Neural cell (in vitro differentiated cells): ENCODE measurements around the gene SERPINB4.
A peak's percentile ranks its signal among the peaks of the same experiment; 100 is the strongest.

ENCODE experiments used
- EP300 ChIP-seq: fragments of 450-650 bp; conservative IDR thresholded peaks from 2 replicates; pipeline ENCODE4 v1.6.1; 2014; ENCODE audit warnings: antibody characterized with exemption, mild to moderate bottlenecking, moderate library complexity; ENCODE audit not compliant: poor library complexity, severe bottlenecking
- EZH2 ChIP-seq: fragments of 200-600, 300-800 bp; shearing (Covaris generic), sonication (generic); IDR thresholded peaks from 2 replicates; pipeline ENCODE4 v1.6.1; 2014; ENCODE audit warnings: antibody characterized with exemption, low read length, borderline replicate concordance, mild to moderate bottlenecking; ENCODE audit not compliant: insufficient read depth, poor library complexity, severe bottlenecking
- POLR2AphosphoS5 ChIP-seq: IDR thresholded peaks from 2 replicates; pipeline ENCODE4 v1.6.1; 2012
- RAD21 ChIP-seq: fragments of 450-650 bp; conservative IDR thresholded peaks from 2 replicates; pipeline ENCODE4 v1.6.1; 2014; ENCODE audit warnings: antibody characterized with exemption, mild to moderate bottlenecking, moderate library complexity
- REST ChIP-seq: IDR thresholded peaks from 2 replicates; pipeline ENCODE4 v1.6.1; 2012; ENCODE audit warnings: borderline replicate concordance
- TAF1 ChIP-seq: IDR thresholded peaks from 2 replicates; pipeline ENCODE4 v1.6.1; 2012; ENCODE audit warnings: low read depth
- TF ChIP-seq, protein P1 (sequence below): fragments of 450-650 bp; IDR thresholded peaks from 2 replicates; pipeline ENCODE4 v1.5.1; 2014; ENCODE audit warnings: antibody characterized with exemption, mild to moderate bottlenecking, moderate library complexity; ENCODE audit not compliant: poor library complexity, severe bottlenecking

DNA sequence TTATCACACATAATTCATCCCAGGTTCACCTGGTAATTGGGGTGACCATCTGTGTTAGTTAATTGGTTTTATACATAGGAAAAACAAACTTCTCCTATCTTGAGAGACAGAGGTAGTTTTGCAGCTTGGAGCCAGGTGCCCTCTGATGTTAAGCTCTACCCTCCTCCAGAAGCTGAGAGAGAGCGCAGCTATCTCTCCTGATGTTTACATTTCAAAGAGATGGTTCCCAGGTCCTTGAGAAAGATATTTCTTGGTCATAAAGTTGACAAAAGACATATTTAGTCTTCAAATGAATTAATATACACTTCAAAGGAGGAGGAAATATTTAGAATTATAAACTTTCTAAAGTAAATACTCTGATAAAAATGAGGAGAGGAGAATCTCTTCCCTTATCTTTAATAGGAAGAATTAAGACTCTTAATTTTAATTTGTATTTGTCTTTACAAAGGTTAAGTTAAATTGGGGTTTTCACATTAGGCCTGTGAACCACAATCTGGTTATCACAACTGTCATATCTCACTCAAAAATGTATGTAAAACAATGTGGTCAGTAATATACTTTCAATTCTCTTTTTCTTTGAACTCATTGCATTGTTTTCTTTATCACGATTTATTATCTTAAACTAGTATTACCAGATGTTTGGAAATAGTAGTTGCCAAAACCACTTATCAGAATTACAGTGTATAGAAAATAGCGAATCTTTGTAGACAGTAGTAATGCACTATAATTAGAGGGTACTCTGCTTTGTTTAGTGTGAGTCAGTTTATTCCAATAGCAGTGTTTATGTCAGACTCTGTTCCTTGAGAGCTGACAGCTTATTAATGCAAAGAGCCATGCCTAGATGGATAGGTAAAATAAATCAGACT, 26.8 kb downstream of the SERPINB4 start:
- no peak for TF ChIP-seq RAD21
- no peak for TF ChIP-seq TAF1
- TF ChIP-seq, protein P1, sequence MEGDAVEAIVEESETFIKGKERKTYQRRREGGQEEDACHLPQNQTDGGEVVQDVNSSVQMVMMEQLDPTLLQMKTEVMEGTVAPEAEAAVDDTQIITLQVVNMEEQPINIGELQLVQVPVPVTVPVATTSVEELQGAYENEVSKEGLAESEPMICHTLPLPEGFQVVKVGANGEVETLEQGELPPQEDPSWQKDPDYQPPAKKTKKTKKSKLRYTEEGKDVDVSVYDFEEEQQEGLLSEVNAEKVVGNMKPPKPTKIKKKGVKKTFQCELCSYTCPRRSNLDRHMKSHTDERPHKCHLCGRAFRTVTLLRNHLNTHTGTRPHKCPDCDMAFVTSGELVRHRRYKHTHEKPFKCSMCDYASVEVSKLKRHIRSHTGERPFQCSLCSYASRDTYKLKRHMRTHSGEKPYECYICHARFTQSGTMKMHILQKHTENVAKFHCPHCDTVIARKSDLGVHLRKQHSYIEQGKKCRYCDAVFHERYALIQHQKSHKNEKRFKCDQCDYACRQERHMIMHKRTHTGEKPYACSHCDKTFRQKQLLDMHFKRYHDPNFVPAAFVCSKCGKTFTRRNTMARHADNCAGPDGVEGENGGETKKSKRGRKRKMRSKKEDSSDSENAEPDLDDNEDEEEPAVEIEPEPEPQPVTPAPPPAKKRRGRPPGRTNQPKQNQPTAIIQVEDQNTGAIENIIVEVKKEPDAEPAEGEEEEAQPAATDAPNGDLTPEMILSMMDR = no peak
- no peak for TF ChIP-seq EZH2
- peak; percentile 76 for TF ChIP-seq POLR2AphosphoS5
- peak; percentile 49 for TF ChIP-seq EP300
- TF ChIP-seq REST = no peak
